IMR-90 (cell line): ENCODE data around the gene MRPS10. TPM values are rescaled to one million over a fixed set of nuclear protein-coding genes. Genes with fewer than 3 reads are reported as not detected.

Experiments used
- ATAC-seq: fragments of 200-7000 bp; cut with Tn5 transposase; 2 replicates; pipeline ENCODE4 v1.9.1; 2020; ENCODE audit warnings: low read depth, mild to moderate bottlenecking, moderate library complexity
- BruUV-seq: library from RNA; stranded (reverse); fragments of 400-500 nt; replicated peaks from 2 replicates; lab custom pipeline; 2021; lab: Mats Ljungman, UMichigan
- CTCF ChIA-PET: fragments of 300-600 bp; formaldehyde crosslinking; extraction: SDS; loops from one replicate; lab custom pipeline; 2021; ENCODE audit warnings: antibody characterized with exemption; lab: Yijun Ruan, JAX
- POLR2A ChIA-PET: fragments of 300-600 bp; sonication (Branson Sonifier 250); formaldehyde crosslinking; loops from one replicate; lab custom pipeline; 2022; ENCODE audit warnings: antibody characterized with exemption; ENCODE audit not compliant: unreplicated experiment; lab: Charles Lee
- DNase-seq: peaks from one replicate; pipeline ENCODE4 v3.0.0; 2013
- H2AFZ ChIP-seq: replicated peaks from 2 replicates; pipeline ENCODE3; 2013; ENCODE audit warnings: low read length, mild to moderate bottlenecking; ENCODE audit not compliant: poor library complexity
- H2AK5ac ChIP-seq: 2 replicates; pipeline ENCODE4 v1.6.1; 2013; ENCODE audit warnings: low read depth, low read length, inconsistent platforms
- H2AK9ac ChIP-seq: replicated peaks from 2 replicates; pipeline ENCODE3; 2013; ENCODE audit warnings: mild to moderate bottlenecking, low read depth, low read length, moderate library complexity; ENCODE audit not compliant: poor library complexity
- H2BK120ac ChIP-seq: 2 replicates; pipeline ENCODE4 v1.6.1; 2013; ENCODE audit warnings: low read depth, low read length, inconsistent platforms
- H2BK15ac ChIP-seq: 3 replicates; pipeline ENCODE4 v1.6.1; 2013; ENCODE audit warnings: low read depth, low read length, inconsistent platforms
- H2BK20ac ChIP-seq: 2 replicates; pipeline ENCODE4 v1.6.1; 2013; ENCODE audit warnings: low read depth, mild to moderate bottlenecking, inconsistent platforms, low read length, moderate library complexity
- H2BK5ac ChIP-seq: 2 replicates; pipeline ENCODE4 v1.6.1; 2013; ENCODE audit warnings: mild to moderate bottlenecking, low read depth, low read length, inconsistent platforms; ENCODE audit not compliant: poor library complexity, severe bottlenecking
- H3K14ac ChIP-seq: replicated peaks from 2 replicates; pipeline ENCODE4 v1.6.1; 2013; ENCODE audit warnings: low read depth, low read length, inconsistent platforms
- H3K18ac ChIP-seq: 2 replicates; pipeline ENCODE4 v1.6.1; 2013; ENCODE audit warnings: low read depth, low read length, control low read depth
- H3K23ac ChIP-seq: 2 replicates; pipeline ENCODE4 v1.6.1; 2013; ENCODE audit warnings: low read depth, low read length, inconsistent platforms
- H3K27ac ChIP-seq: 2 replicates; pipeline ENCODE4 v1.5.1; 2013; ENCODE audit warnings: mild to moderate bottlenecking, control low read depth, low read length; ENCODE audit not compliant: insufficient read depth
- H3K27me3 ChIP-seq: 2 replicates; pipeline ENCODE4 v1.6.1; 2013; ENCODE audit warnings: low read length; ENCODE audit not compliant: control insufficient read depth, insufficient read depth
- H3K36me3 ChIP-seq: 2 replicates; pipeline ENCODE4 v1.6.1; 2013; ENCODE audit warnings: low read length, mixed read lengths; ENCODE audit not compliant: control insufficient read depth, insufficient read depth
- H3K4ac ChIP-seq: 2 replicates; pipeline ENCODE4 v1.6.1; 2013; ENCODE audit warnings: low read depth, low read length, inconsistent platforms
- H3K4me1 ChIP-seq: 2 replicates; pipeline ENCODE4 v1.6.1; 2013; ENCODE audit warnings: low read length, mixed read lengths; ENCODE audit not compliant: control insufficient read depth, insufficient read depth
- H3K4me2 ChIP-seq: 2 replicates; pipeline ENCODE4 v1.6.1; 2013; ENCODE audit warnings: low read depth, mild to moderate bottlenecking, control low read depth, low read length, moderate library complexity
- H3K4me3 ChIP-seq: 2 replicates; pipeline ENCODE4 v1.5.1; 2013; ENCODE audit warnings: low read depth, mild to moderate bottlenecking, control low read depth, low read length, moderate library complexity; ENCODE audit not compliant: insufficient read depth
- H3K56ac ChIP-seq: 2 replicates; pipeline ENCODE4 v1.6.1; 2013; ENCODE audit warnings: low read length, inconsistent platforms; ENCODE audit not compliant: insufficient read depth; ENCODE audit errors: extremely low read depth
- H3K79me1 ChIP-seq, 2 experiments: 2 replicates each; pipeline ENCODE4 v1.6.1; 2013; ENCODE audit warnings: low read length in 2 of 2, inconsistent platforms in 1 of 2, low read depth in 1 of 2
- H3K9ac ChIP-seq: 2 replicates; pipeline ENCODE4 v1.6.1; 2013; ENCODE audit warnings: low read depth, low read length, control low read depth
- H3K9me1 ChIP-seq: 2 replicates; pipeline ENCODE4 v1.6.1; 2013; ENCODE audit warnings: low read length, inconsistent platforms; ENCODE audit not compliant: insufficient read depth
- H3K9me3 ChIP-seq: 2 replicates; pipeline ENCODE4 v1.6.1; 2013; ENCODE audit warnings: low read length; ENCODE audit not compliant: control insufficient read depth, insufficient read depth
- H4K20me1 ChIP-seq: 2 replicates; pipeline ENCODE4 v1.6.1; 2013; ENCODE audit warnings: low read length, inconsistent platforms; ENCODE audit not compliant: insufficient read depth
- H4K5ac ChIP-seq: 2 replicates; pipeline ENCODE4 v1.6.1; 2013; ENCODE audit warnings: mild to moderate bottlenecking, low read depth, low read length, control low read depth
- H4K8ac ChIP-seq, 2 experiments: 2 replicates each; pipeline ENCODE4 v1.6.1; 2013; ENCODE audit warnings: low read depth in 2 of 2, low read length in 2 of 2, control low read depth in 1 of 2, inconsistent platforms in 1 of 2
- H4K91ac ChIP-seq: 2 replicates; pipeline ENCODE4 v1.6.1; 2013; ENCODE audit warnings: low read depth, low read length, inconsistent platforms; ENCODE audit not compliant: insufficient read depth
- BHLHE40 ChIP-seq: fragments of 150-350 bp; IDR thresholded peaks from 2 replicates; pipeline ENCODE4 v1.6.1; 2016; ENCODE audit warnings: mild to moderate bottlenecking, low read depth, low read length
- CEBPB ChIP-seq: IDR thresholded peaks from 2 replicates; pipeline ENCODE4 v1.6.1; 2012; ENCODE audit warnings: low read depth, low read length, improper control_type of control experiment
- CHD1 ChIP-seq: IDR thresholded peaks from 2 replicates; pipeline ENCODE4 v1.6.1; 2012; ENCODE audit warnings: low read depth, low read length, improper control_type of control experiment
- CTCF ChIP-seq: conservative IDR thresholded peaks from 2 replicates; pipeline ENCODE4 v1.5.1; 2012; ENCODE audit warnings: mild to moderate bottlenecking, low read depth, low read length, improper control_type of control experiment
- ELK1 ChIP-seq: fragments of 150-350 bp; IDR thresholded peaks from 2 replicates; pipeline ENCODE4 v1.6.1; 2016; ENCODE audit warnings: low read depth, mild to moderate bottlenecking, low read length, moderate library complexity, borderline replicate concordance
- FOS ChIP-seq: fragments of 150-350 bp; IDR thresholded peaks from 2 replicates; pipeline ENCODE4 v1.6.1; 2016; ENCODE audit warnings: low read depth, low read length
- MAFK ChIP-seq: IDR thresholded peaks from 2 replicates; pipeline ENCODE4 v1.6.1; 2012; ENCODE audit warnings: low read depth, low read length, improper control_type of control experiment
- MAZ ChIP-seq: IDR thresholded peaks from 2 replicates; pipeline ENCODE4 v1.6.1; 2012; ENCODE audit warnings: low read depth, mild to moderate bottlenecking, low read length, improper control_type of control experiment, moderate library complexity, borderline replicate concordance
- MXI1 ChIP-seq: IDR thresholded peaks from 2 replicates; pipeline ENCODE4 v1.6.1; 2012; ENCODE audit warnings: low read depth, mild to moderate bottlenecking, low read length, moderate library complexity, borderline replicate concordance
- NFE2L2 ChIP-seq: fragments of 150-350 bp; IDR thresholded peaks from 2 replicates; pipeline ENCODE4 v1.6.1; 2016; ENCODE audit warnings: low read depth, mild to moderate bottlenecking, low read length
- POLR2A ChIP-seq: IDR thresholded peaks from 2 replicates; pipeline ENCODE4 v1.6.1; 2012; ENCODE audit warnings: mild to moderate bottlenecking, low read depth, low read length
- RAD21 ChIP-seq: IDR thresholded peaks from 2 replicates; pipeline ENCODE4 v1.6.1; 2012; ENCODE audit warnings: low read length, improper control_type of control experiment
- RCOR1 ChIP-seq: IDR thresholded peaks from 2 replicates; pipeline ENCODE4 v1.6.1; 2012; ENCODE audit warnings: mild to moderate bottlenecking, low read length, improper control_type of control experiment; ENCODE audit not compliant: insufficient replicate concordance
- RFX5 ChIP-seq: IDR thresholded peaks from 2 replicates; pipeline ENCODE4 v1.8.0; 2012; ENCODE audit warnings: low read depth, mild to moderate bottlenecking, low read length, moderate library complexity
- SMC3 ChIP-seq: fragments of 150-350 bp; IDR thresholded peaks from 2 replicates; pipeline ENCODE4 v1.6.1; 2016; ENCODE audit warnings: low read depth, mild to moderate bottlenecking, antibody characterized with exemption, low read length, moderate library complexity
- USF2 ChIP-seq: fragments of 150-350 bp; IDR thresholded peaks from 2 replicates; pipeline ENCODE4 v1.6.1; 2017; ENCODE audit warnings: mild to moderate bottlenecking, antibody characterized with exemption, low read length, low read depth
- WGBS, 2 experiments: methylation state at CpG; one replicate each; pipeline versions ENCODE4 v1.1.5 to v1.1.7; 2013; ENCODE audit warnings: missing lambda C conversion rate in 2 of 2; ENCODE audit not compliant: insufficient read length in 1 of 2; ENCODE audit errors: extremely low coverage in 2 of 2; 5-methylcytosine and 5-hydroxymethylcytosine counted together
- dilution Hi-C: fragments of 300-500 bp; cut with HindIII; formaldehyde crosslinking; loops from one replicate; pipeline ENCODE4 v1.14.3; 2018; ENCODE audit warnings: low sequenced_read_pairs; ENCODE audit not compliant: unreplicated experiment
- in situ Hi-C: fragments of 300-500 bp; cut with MboI; formaldehyde crosslinking; loops from 3 replicates; pipeline ENCODE4 v1.14.3; 2019; ENCODE audit warnings: low sequenced_read_pairs, inconsistent platforms, mixed read lengths
- intact Hi-C: fragments of 100-400 bp; cut with micrococcal nuclease; formaldehyde crosslinking; loops from 2 replicates; pipeline ENCODE4 v1.10.0; 2022
- polyA plus RNA-seq, 3 experiments: library from polyadenylated mRNA; depleted of rRNA; stranded (reverse); fragments of >200 nt; gene quantifications; 2 replicates each; pipeline ENCODE4 v1.2.3, GENCODE V29; 2012; ENCODE audit warnings: low replicate concordance in 1 of 3
- total RNA-seq: library from RNA; depleted of rRNA; stranded (reverse); fragments of >200 nt; gene quantifications from 2 replicates; pipeline ENCODE4 v1.2.3, GENCODE V29; 2012

MRPS10 gene
- total and polyA plus RNA-seq, 2 of the 4 experiments (the other 2 are of a cell fraction): 28.5 to 47.0 TPM

GRCh38 chr6:42225419-42225818 lies 7.8 kb upstream of the MRPS10 start:
- dilution Hi-C loops (no loop called here), in situ Hi-C loops (no loop called here), intact Hi-C loops (loop anchor here (10.0 kb wide), 1 partner anchor 109 kb away; no protein-coding TSS in a partner anchor)
- Histone ChIP-seq H4K5ac (no peak overlapping the region), H3K4ac (no peak overlapping the region), H3K56ac (no peak overlapping the region), H2BK15ac (no peak overlapping the region), H3K27me3 (no peaks in the 10 kb centered on the region), H2BK120ac (peak overlapping the region; percentile 5; the same call in 1 of the 2 replicates), H2BK5ac (peak overlapping the region; percentile 91), H2BK20ac (no peak overlapping the region), H4K91ac (no peak overlapping the region), H3K4me3 (no peak overlapping the region), H3K18ac (no peak overlapping the region), H3K14ac (no peak overlapping the region), H2AK5ac (no peak overlapping the region), H3K4me1 (peaks cover 15% of the 10 kb centered on the region), H3K36me3 (peaks cover 13% of the 10 kb centered on the region), H4K20me1 (no peaks in the 10 kb centered on the region), H3K23ac (no peak overlapping the region), H3K9me1 (peaks cover 26% of the 10 kb centered on the region), H3K9ac (no peak overlapping the region), H2AFZ (no peak overlapping the region), H3K79me1 (peaks cover 3 to 22% of the 10 kb centered on the region in 2 experiments; a peak in 2 of 4 replicates), H4K8ac (no peak overlapping the region; a peak in 1 of 4 replicates), H3K9me3 (no peaks in the 10 kb centered on the region), H3K27ac (no peak overlapping the region), H2AK9ac (no peak overlapping the region), H3K4me2 (no peak overlapping the region)
- ATAC-seq (no peak), DNase-seq (no peak)
- TF ChIP-seq MAZ (no peak), SMC3 (no peak), RCOR1 (no peak), BHLHE40 (no peak), CHD1 (no peak), FOS (no peak), NFE2L2 (no peak), CEBPB (no peak), RAD21 (no peak), MAFK (no peak), RFX5 (no peak), MXI1 (no peak), CTCF (no peak), USF2 (no peak), ELK1 (no peak), POLR2A (no peak)
- CTCF ChIA-PET: interaction anchor here (0.6 to 1.3 kb wide), 3 partner anchors 24 to 322 kb away, joined by 3 to 6 read pairs (median 3); no protein-coding TSS in a partner anchor
- POLR2A ChIA-PET: no interaction called here
- WGBS, 2 experiments: no CpG with 5 or more reads among the region's 4 CpGs
- no TSS peak for BruUV-seq
